Measurements from ENCODE around the gene NBPF19.
"Not testable (repeated sequence)": the region's sequence is repeated elsewhere in the genome, so short reads cannot be mapped to it uniquely, and the experiment has no call there.

DNA sequence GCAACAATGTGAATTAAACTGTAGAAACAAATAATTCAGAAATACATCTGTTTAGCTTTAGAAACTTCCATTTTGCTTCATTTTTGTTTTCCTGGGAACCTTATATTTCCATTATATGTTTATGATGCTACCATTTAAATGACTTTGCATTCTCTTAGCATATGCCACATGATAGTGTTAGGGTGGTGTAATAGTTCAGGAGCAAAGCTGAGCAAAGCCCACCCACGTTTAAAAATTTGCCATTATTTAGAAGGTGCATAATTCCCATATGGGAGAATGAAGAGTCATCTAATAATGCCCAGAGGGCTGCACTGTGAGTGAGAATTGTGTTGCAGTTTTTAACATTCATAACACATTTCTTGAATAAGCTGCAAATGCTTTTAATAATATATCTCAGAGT, 22.2 kb upstream of the NBPF19 start:
- TF ChIP-seq POLR2A, POLR2AphosphoS5, EP300 (IDR thresholded peaks at IDR 0.05): not testable (repeated sequence)
- TF ChIP-seq, protein P1, sequence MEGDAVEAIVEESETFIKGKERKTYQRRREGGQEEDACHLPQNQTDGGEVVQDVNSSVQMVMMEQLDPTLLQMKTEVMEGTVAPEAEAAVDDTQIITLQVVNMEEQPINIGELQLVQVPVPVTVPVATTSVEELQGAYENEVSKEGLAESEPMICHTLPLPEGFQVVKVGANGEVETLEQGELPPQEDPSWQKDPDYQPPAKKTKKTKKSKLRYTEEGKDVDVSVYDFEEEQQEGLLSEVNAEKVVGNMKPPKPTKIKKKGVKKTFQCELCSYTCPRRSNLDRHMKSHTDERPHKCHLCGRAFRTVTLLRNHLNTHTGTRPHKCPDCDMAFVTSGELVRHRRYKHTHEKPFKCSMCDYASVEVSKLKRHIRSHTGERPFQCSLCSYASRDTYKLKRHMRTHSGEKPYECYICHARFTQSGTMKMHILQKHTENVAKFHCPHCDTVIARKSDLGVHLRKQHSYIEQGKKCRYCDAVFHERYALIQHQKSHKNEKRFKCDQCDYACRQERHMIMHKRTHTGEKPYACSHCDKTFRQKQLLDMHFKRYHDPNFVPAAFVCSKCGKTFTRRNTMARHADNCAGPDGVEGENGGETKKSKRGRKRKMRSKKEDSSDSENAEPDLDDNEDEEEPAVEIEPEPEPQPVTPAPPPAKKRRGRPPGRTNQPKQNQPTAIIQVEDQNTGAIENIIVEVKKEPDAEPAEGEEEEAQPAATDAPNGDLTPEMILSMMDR (IDR thresholded peaks at IDR 0.05) = not testable (repeated sequence)
